SH-SY5Y (cell line): ENCODE results near the gene ADGRB2.

Experiments
- GATA2 ChIP-seq: IDR thresholded peaks from 2 replicates; pipeline ENCODE4 v1.6.1; 2011; ENCODE audit warnings: mild to moderate bottlenecking, low read depth, low read length
- GATA3 ChIP-seq: IDR thresholded peaks from 2 replicates; pipeline ENCODE4 v1.6.1; 2011; ENCODE audit warnings: low read depth, mild to moderate bottlenecking, low read length, moderate library complexity

DNA sequence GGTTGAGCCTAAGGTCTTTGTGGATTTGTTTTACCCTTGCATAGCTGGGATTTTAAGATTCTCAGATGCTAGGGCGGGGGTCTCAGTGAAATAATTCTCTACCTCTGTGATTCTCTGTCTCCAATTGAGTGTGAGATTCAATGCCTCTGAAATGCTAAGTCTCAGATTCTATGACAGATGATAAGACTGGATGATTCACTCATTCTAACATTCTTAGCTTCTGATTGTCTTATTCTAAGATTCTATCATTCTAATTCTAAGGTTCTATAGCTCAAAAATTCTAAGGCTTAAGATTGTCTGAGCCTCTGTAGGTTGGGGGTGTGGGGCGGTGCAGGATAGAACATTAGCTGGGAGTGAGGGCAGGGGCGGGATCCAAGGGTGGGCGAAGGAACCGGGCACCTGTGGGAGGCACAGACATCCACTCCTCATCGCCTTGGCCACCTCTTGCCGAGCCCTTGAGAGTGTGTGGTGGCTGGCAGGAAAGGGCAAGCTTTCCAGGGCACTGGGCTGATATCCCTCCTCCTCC is 29.5 kb downstream of the ADGRB2 start:
- TF ChIP-seq GATA3 (no peak), GATA2 (no peak)
